SU-DHL-6 (cell line): ENCODE measurements around the gene VPREB1.

Experiments used
- CTCF ChIP-seq: fragments of 200-600 bp; sonication (generic); IDR thresholded peaks from one replicate; pipeline ENCODE4 v1.5.1; 2017; ENCODE audit warnings: antibody characterized with exemption, mild to moderate bottlenecking, low read length, moderate library complexity; ENCODE audit not compliant: insufficient read depth, poor library complexity, severe bottlenecking
- EZH2phosphoT487 ChIP-seq: fragments of 200-600 bp; sonication (generic), shearing (Covaris generic); conservative IDR thresholded peaks from 2 replicates; pipeline ENCODE4 v1.6.1; 2018; ENCODE audit warnings: mild to moderate bottlenecking, antibody characterized with exemption, low read length, moderate library complexity, mixed read lengths

GRCh38 chr22:22203048-22203971 is 41.3 kb upstream of the VPREB1 start:
- TF ChIP-seq CTCF (no peak), EZH2phosphoT487 (no peak)
